Upper lobe of left lung (tissue), 6 donors: ENCODE measurements around the gene RGS16. TPM values are rescaled to one million over a fixed set of nuclear protein-coding genes. Genes with fewer than 3 reads are reported as not detected.
A peak's percentile ranks its signal among the peaks of the same experiment; 100 is the strongest.

ENCODE experiments used
- ATAC-seq, 2 donors: fragments of 200-7000 bp; cut with Tn5 transposase; one replicate each; pipeline ENCODE4 v1.9.1; 2022; ENCODE audit warnings: mild to moderate bottlenecking in 2 of 2, moderate library complexity in 2 of 2; ENCODE audit not compliant: low FRiP score in 2 of 2
- DNase-seq, 2 donors: peaks; one replicate each; pipeline ENCODE4 v3.0.0-alpha.2; 2019 to 2020
- H3K27ac ChIP-seq, 4 donors: fragments of 200-600 bp; sonication (generic); one replicate each; pipeline ENCODE4 v1.5.1; 2016 to 2019
- H3K27me3 ChIP-seq, 4 donors: fragments of 200-600 bp; sonication (generic); one replicate each; pipeline ENCODE4 v1.5.1; 2017 to 2019
- H3K36me3 ChIP-seq, 4 donors: fragments of 200-600 bp; sonication (generic); one replicate each; pipeline ENCODE4 v1.5.1; 2016 to 2019
- H3K4me1 ChIP-seq, 4 donors: fragments of 200-600 bp; sonication (generic); one replicate each; pipeline ENCODE4 v1.5.1; 2018 to 2019
- H3K4me3 ChIP-seq, 4 donors: fragments of 200-600 bp; sonication (generic); one replicate each; pipeline ENCODE4 v1.5.1; 2017 to 2019; ENCODE audit warnings: mild to moderate bottlenecking in 2 of 4, moderate library complexity in 1 of 4
- H3K9me3 ChIP-seq, 4 donors: fragments of 200-600 bp; sonication (generic); one replicate each; pipeline ENCODE4 v1.5.1; 2018 to 2019
- CTCF ChIP-seq, 6 experiments: fragments of 450-650 bp in 4 of 6; fragments of 200-600 bp in 2 of 6; sonication (generic) in 2 of 6; IDR thresholded peaks; one replicate each; pipeline ENCODE4 v1.5.1; 2016 to 2019; ENCODE audit warnings: antibody characterized with exemption in 6 of 6
- EP300 ChIP-seq, 4 donors: sonication (generic); formaldehyde crosslinking; IDR thresholded peaks; one replicate each; pipeline ENCODE4 v1.5.1; 2017; ENCODE audit warnings: antibody characterized with exemption in 4 of 4, control low read depth in 2 of 4
- POLR2A ChIP-seq, 4 donors: fragments of 450-650 bp; IDR thresholded peaks; one replicate each; pipeline ENCODE4 v1.5.1; 2016 to 2017; ENCODE audit warnings: antibody characterized with exemption in 4 of 4, mild to moderate bottlenecking in 2 of 4
- POLR2AphosphoS5 ChIP-seq, 2 donors: sonication (generic); formaldehyde crosslinking; IDR thresholded peaks; one replicate each; pipeline ENCODE4 v1.5.1; 2017; ENCODE audit warnings: antibody characterized with exemption in 2 of 2
- WGBS, 2 donors: methylation state at CpG; one replicate each; pipeline ENCODE4 v1.1.5; 2017 to 2018; 5-methylcytosine and 5-hydroxymethylcytosine counted together
- total RNA-seq, 6 donors: library from RNA; depleted of rRNA in 4 of 6; stranded (reverse); fragments of >200 nt in 4 of 6; gene quantifications; one replicate each; pipeline versions ENCODE4 v1.1.0 to v1.2.1, GENCODE V29; 2016 to 2021
- donor health status: DM: no; HTN: no; CAD: no; lungs with moderate emphysema.
- donor health status: DM: no; HTN: yes; CAD: no; lungs with severe emphysema.

RGS16 gene
- total RNA-seq, 6 donors from 2014 or later: 3.1 to 27.2 (median 16.2) TPM

GRCh38 chr1:182598296-182598695 lies 5.9 kb downstream of the RGS16 start:
- no peaks in the 10 kb centered on the region for H3K27me3 ChIP-seq
- 54 to 69% methylated on average over 4 to 5 of the region's 5 CpGs for WGBS, 2 donors
- H3K36me3 ChIP-seq: peaks cover 8 to 29% (median 12%) of the 10 kb centered on the region in 4 donors
- H3K4me1 ChIP-seq: peaks cover 23 to 51% (median 30%) of the 10 kb centered on the region in 4 donors
- ATAC-seq: no peak
- DNase-seq: no peak
- TF ChIP-seq POLR2A (IDR thresholded peaks at IDR 0.05): no peak
- TF ChIP-seq EP300 (IDR thresholded peaks at IDR 0.05): no peak
- TF ChIP-seq POLR2AphosphoS5 (IDR thresholded peaks at IDR 0.05): no peak
- no peak for TF ChIP-seq CTCF (IDR thresholded peaks at IDR 0.05)
- no peak overlapping the region for H3K4me3 ChIP-seq
- H3K27ac ChIP-seq: peak overlapping the region in 3 of 4 donors; percentile 4 to 49 (median 40)
- no peaks in the 10 kb centered on the region for H3K9me3 ChIP-seq

DNA sequence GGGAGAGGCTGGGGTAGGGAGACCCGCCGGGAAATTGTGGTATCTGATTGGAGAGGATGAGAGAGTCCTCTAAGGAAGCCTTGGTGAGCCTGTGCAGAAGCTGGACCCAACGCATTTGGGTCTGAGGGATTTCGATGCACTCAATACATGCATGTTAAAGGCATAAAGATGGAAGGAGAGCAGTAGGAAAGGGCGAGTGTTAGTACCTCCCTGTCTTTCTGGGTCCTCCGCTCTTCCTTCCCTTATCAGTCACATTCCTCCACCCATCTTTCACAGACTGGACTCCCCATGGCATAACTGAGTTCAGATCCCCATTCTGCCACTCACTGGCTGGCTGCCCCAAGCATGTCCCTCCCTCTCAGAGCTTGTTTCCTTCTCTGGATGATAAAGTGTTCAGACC lies 7.3 kb downstream of the RGS16 start:
- peaks cover 8 to 26% (median 12%) of the 10 kb centered on the region in 4 donors for H3K36me3 ChIP-seq
- H3K4me1 ChIP-seq: peaks cover 22 to 38% (median 25%) of the 10 kb centered on the region in 4 donors
- no peak overlapping the region for H3K4me3 ChIP-seq
- no peaks in the 10 kb centered on the region for H3K27me3 ChIP-seq
- 86 to 89% methylated on average over 6 of the region's 6 CpGs for WGBS, 2 donors
- no peak overlapping the region for H3K27ac ChIP-seq
- no peaks in the 10 kb centered on the region for H3K9me3 ChIP-seq
- ATAC-seq (no peak), DNase-seq (no peak)
- TF ChIP-seq POLR2A (IDR thresholded peaks at IDR 0.05): no peak
- TF ChIP-seq EP300 (IDR thresholded peaks at IDR 0.05): no peak
- no peak for TF ChIP-seq POLR2AphosphoS5 (IDR thresholded peaks at IDR 0.05)
- TF ChIP-seq CTCF (IDR thresholded peaks at IDR 0.05): no peak

GRCh38 chr1:182595641-182596240 lies 8.4 kb downstream of the RGS16 start:
- DNase-seq: peak in 1 of 2 donors; percentile 78
- peak; percentile 84 to 85 for ATAC-seq
- no peak overlapping the region for H3K27ac ChIP-seq

DNA sequence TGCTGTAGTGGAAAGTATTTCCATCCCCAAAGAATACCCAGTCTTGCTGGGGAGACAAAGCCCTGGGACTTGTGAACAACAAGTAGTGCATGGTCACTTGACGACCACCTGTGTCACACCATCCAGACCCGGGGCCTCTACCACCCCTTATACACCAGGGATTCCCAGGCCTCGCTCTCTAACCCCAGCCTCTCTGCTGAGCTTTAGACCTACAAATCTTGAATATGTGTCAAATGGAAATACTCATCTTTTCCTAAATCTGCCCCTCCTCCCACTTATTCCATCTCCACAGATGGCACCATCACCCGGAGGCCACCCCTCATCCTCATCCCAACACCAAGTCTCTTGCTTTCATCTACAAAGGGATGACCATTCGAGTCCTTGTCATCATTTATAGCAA lies 14.3 kb downstream of the RGS16 start:
- ATAC-seq (no peak), DNase-seq (no peak)
- TF ChIP-seq POLR2AphosphoS5 (IDR thresholded peaks at IDR 0.05) (no peak), CTCF (IDR thresholded peaks at IDR 0.05) (no peak), EP300 (IDR thresholded peaks at IDR 0.05) (no peak), POLR2A (IDR thresholded peaks at IDR 0.05) (no peak)
- no peaks in the 10 kb centered on the region for H3K36me3 ChIP-seq
- no peaks in the 10 kb centered on the region for H3K9me3 ChIP-seq
- H3K27me3 ChIP-seq: no peaks in the 10 kb centered on the region
- peak overlapping the region in 2 of 4 donors; percentile 96 for H3K27ac ChIP-seq
- 96% methylated on average over 5 of the region's 5 CpGs for WGBS, 2 donors
- no peak overlapping the region for H3K4me3 ChIP-seq
- peaks cover 8 to 24% (median 14%) of the 10 kb centered on the region in 4 donors for H3K4me1 ChIP-seq

More at GRCh38 chr1:182595641-182596240, 8.4 kb downstream of the RGS16 start:
- Histone ChIP-seq H3K9me3 (no peaks in the 10 kb centered on the region), H3K4me1 (peaks cover 11 to 26% (median 16%) of the 10 kb centered on the region in 4 donors), H3K4me3 (no peak overlapping the region), H3K36me3 (peaks cover 8 to 17% (median 11%) of the 10 kb centered on the region in 4 donors), H3K27me3 (no peaks in the 10 kb centered on the region)
- 36 to 38% methylated on average over 4 of the region's 4 CpGs for WGBS, 2 donors
- TF ChIP-seq CTCF (IDR thresholded peaks at IDR 0.05) (peak; percentile 71 to 93 (median 82)), POLR2AphosphoS5 (IDR thresholded peaks at IDR 0.05) (peak in 1 of 2 donors; percentile 9), POLR2A (IDR thresholded peaks at IDR 0.05) (no peak)

DNA sequence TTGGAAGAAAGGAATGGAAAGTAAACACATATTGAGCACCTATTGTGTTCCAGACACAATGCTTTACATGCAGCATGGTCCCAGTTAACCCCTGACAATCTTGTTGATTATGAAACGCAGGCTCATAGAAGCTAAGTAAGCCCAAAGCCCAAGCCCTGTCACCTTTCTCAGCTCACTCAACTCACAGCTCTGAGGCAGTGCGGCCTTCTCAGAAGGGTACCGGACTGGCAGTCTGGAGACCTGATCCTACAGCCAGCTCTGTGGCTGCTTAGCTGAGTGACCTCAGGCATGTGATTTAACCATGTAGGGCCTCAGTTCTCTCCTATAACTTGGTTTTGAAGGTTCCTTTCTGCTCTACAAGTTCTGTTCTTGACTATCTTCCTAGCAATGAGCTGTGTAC lies 14.7 kb downstream of the RGS16 start:
- Histone ChIP-seq H3K9me3 (no peaks in the 10 kb centered on the region), H3K36me3 (no peaks in the 10 kb centered on the region), H3K4me1 (peaks cover 11 to 26% (median 18%) of the 10 kb centered on the region in 4 donors), H3K27ac (peak overlapping the region; percentile 93 to 97 (median 96)), H3K27me3 (no peaks in the 10 kb centered on the region), H3K4me3 (peak overlapping the region in 3 of 4 donors; percentile 63 to 70 (median 64))
- WGBS, 2 donors: 50 to 75% methylated on average over 2 to 3 of the region's 3 CpGs
- TF ChIP-seq CTCF (IDR thresholded peaks at IDR 0.05) (no peak), POLR2A (IDR thresholded peaks at IDR 0.05) (no peak), EP300 (IDR thresholded peaks at IDR 0.05) (no peak), POLR2AphosphoS5 (IDR thresholded peaks at IDR 0.05) (no peak)
- DNase-seq (no peak), ATAC-seq (no peak)
